Pancreas (tissue), 10 donors: ENCODE results near the gene HOTAIR. TPM values are rescaled to one million over a fixed set of nuclear protein-coding genes. Genes with fewer than 3 reads are reported as not detected.

Experiments
- ATAC-seq, 4 donors: fragments of 200-7000 bp; cut with Tn5 transposase; one replicate each; pipeline versions ENCODE4 v1.8.0 to v1.9.1; 2020; ENCODE audit warnings: mild to moderate bottlenecking in 4 of 4, moderate library complexity in 4 of 4
- DNase-seq, 6 donors: peaks; one replicate each; pipeline ENCODE4 v3.0.0-alpha.2; 2020
- FAIRE-seq: peaks from 2 replicates; lab custom pipeline; 2012; peaks lifted over from hg19 to GRCh38; lab: Jason Lieb, UNC
- H3K27ac ChIP-seq, 4 donors: fragments of 200-600 bp; sonication (generic); 1 replicate in 3 of 4; 2 replicates in 1 of 4; pipeline versions ENCODE4 v1.5.0 to v1.8.0; 2020
- H3K27me3 ChIP-seq, 4 donors: fragments of 200-600 bp; one replicate each; pipeline ENCODE4 v1.8.0; 2021
- H3K36me3 ChIP-seq, 3 donors: fragments of 200-600 bp; sonication (generic) in 1 of 3; one replicate each; pipeline versions ENCODE4 v1.5.0 to v1.8.0; 2020 to 2021
- H3K4me1 ChIP-seq, 3 donors: fragments of 200-600 bp; one replicate each; pipeline ENCODE4 v1.8.0; 2021
- H3K4me3 ChIP-seq, 4 donors: fragments of 200-600 bp; sonication (generic) in 2 of 4; one replicate each; pipeline versions ENCODE4 v1.5.0 to v1.8.0; 2020 to 2021
- H3K9me3 ChIP-seq, 4 donors: fragments of 200-600 bp; one replicate each; pipeline ENCODE4 v1.8.0; 2021
- WGBS, 2 donors: extraction: QIAGEN DNeasy Blood & Tissue Kit; methylation state at CpG; one replicate each; pipeline ENCODE4 v1.1.7; 2013; 5-methylcytosine and 5-hydroxymethylcytosine counted together
- intact Hi-C, 3 donors: fragments of 100-400 bp; cut with DNase I; formaldehyde crosslinking; loops; one replicate each; pipeline versions ENCODE4 v1.11.1 to v1.14.2; 2022
- polyA plus RNA-seq, 2 donors: library from polyadenylated mRNA; stranded (reverse); fragments of 200-250 nt; gene quantifications; one replicate each; pipeline ENCODE4 v1.2.3, GENCODE V29; 2013
- total RNA-seq, 6 donors: library from RNA; stranded (reverse); fragmentation: NEBNext Ultra II Directional in 4 of 6; extraction: Animal tissue kit (Norgen Biotek cat#: 25700) in 4 of 6; gene quantifications; one replicate each; pipeline versions ENCODE4 v1.2.1 to v1.2.4, GENCODE V29; 2021 to 2023
- TF ChIP-seq, protein P1 (sequence below), 4 donors: fragments of 200-600 bp; sonication (generic) in 3 of 4; IDR thresholded peaks; one replicate each; pipeline versions ENCODE4 v1.5.0 to v1.8.0; 2021; ENCODE audit warnings: antibody characterized with exemption in 4 of 4
- donor health status: healthy with polysubstance abuse.
- donor health status: DM: no; HTN: no; CAD: no; lungs with moderate emphysema.
- donor health status: DM: no; HTN: no; CAD: no.
- donor health status: control.
- donor health status: control.
- donor health status: Bipolar disorder and iron deficiency.
- donor health status: DM: yes; HTN: yes; CAD: no.
- donor health status: DM: no; HTN: no; CAD: no.
- donor health status: DM: no; HTN: no; CAD: no.
- donor health status: DM: yes; HTN: yes; CAD: no.

The HOTAIR gene
- total and polyA plus RNA-seq, 8 donors: not detected

- 12 to 18% methylated on average over 23 of the region's 23 CpGs for WGBS, 2 donors
- H3K4me3 ChIP-seq: no peak overlapping the region
- TF ChIP-seq, protein P1, sequence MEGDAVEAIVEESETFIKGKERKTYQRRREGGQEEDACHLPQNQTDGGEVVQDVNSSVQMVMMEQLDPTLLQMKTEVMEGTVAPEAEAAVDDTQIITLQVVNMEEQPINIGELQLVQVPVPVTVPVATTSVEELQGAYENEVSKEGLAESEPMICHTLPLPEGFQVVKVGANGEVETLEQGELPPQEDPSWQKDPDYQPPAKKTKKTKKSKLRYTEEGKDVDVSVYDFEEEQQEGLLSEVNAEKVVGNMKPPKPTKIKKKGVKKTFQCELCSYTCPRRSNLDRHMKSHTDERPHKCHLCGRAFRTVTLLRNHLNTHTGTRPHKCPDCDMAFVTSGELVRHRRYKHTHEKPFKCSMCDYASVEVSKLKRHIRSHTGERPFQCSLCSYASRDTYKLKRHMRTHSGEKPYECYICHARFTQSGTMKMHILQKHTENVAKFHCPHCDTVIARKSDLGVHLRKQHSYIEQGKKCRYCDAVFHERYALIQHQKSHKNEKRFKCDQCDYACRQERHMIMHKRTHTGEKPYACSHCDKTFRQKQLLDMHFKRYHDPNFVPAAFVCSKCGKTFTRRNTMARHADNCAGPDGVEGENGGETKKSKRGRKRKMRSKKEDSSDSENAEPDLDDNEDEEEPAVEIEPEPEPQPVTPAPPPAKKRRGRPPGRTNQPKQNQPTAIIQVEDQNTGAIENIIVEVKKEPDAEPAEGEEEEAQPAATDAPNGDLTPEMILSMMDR (IDR thresholded peaks at IDR 0.05): no peak
- FAIRE-seq (no peak), ATAC-seq (no peak), DNase-seq (no peak)
- peaks cover 0 to 35% (median 9%) of the 10 kb centered on the region in 4 donors for H3K27me3 ChIP-seq
- H3K27ac ChIP-seq: no peak overlapping the region
- peaks cover 0 to 4% (median 0%) of the 10 kb centered on the region in 3 donors for H3K4me1 ChIP-seq
- H3K9me3 ChIP-seq: no peaks in the 10 kb centered on the region
- H3K36me3 ChIP-seq: no peaks in the 10 kb centered on the region
- intact Hi-C loops: no loop called here
Measured at GRCh38 chr12:54015018-54015931, 40.5 kb upstream of the HOTAIR start.

DNA sequence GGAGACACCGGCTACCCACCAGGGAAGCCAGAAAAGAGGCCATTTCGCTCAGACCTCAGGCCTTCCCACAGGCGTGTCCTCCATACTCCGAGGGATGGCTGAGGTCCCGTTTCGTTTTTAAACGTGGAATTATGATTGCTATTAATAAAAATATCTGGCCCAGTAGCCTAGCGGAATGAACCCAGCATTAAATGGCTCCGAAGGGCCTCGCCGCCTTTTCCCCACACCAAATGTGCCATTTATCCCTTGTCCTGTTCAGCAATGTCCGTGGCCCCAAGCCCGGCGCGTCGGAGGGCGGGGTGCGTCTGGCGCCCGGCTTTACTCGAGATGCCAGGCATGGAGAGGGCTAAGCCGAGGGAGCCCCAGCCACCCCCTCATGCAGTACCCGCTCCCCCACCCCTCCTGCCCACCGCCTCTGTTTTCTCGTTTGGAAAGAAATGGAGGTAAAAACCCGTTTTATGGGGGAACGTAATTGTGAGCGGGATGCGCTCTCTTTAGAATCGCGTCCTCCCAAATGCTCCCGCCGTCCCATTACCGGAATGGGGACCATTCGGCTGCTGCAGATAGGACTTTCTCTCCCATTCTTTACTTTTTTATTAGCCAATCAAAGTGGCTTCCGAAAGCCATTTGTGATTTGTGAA lies 39.7 kb upstream of the HOTAIR start:
- H3K27ac ChIP-seq: no peak overlapping the region
- H3K36me3 ChIP-seq: no peaks in the 10 kb centered on the region
- FAIRE-seq: no peak
- TF ChIP-seq, protein P1 (IDR thresholded peaks at IDR 0.05): no peak
- DNase-seq: no peak
- H3K4me3 ChIP-seq: no peak overlapping the region
- 10 to 12% methylated on average over 36 of the region's 36 CpGs for WGBS, 2 donors
- ATAC-seq: no peak
- peaks cover 0 to 42% (median 9%) of the 10 kb centered on the region in 4 donors for H3K27me3 ChIP-seq
- intact Hi-C loops: no loop called here
- H3K9me3 ChIP-seq: no peaks in the 10 kb centered on the region
- peaks cover 0 to 4% (median 0%) of the 10 kb centered on the region in 3 donors for H3K4me1 ChIP-seq

GRCh38 chr12:54012631-54013409 lies 38.1 kb upstream of the HOTAIR start:
- intact Hi-C loops: no loop called here
- FAIRE-seq (no peak), DNase-seq (no peak), ATAC-seq (no peak)
- Histone ChIP-seq H3K9me3 (no peaks in the 10 kb centered on the region), H3K4me3 (no peak overlapping the region), H3K36me3 (no peaks in the 10 kb centered on the region), H3K27me3 (peaks cover 0 to 52% (median 12%) of the 10 kb centered on the region in 4 donors), H3K27ac (no peak overlapping the region), H3K4me1 (peaks cover 0 to 4% (median 0%) of the 10 kb centered on the region in 3 donors)
- TF ChIP-seq, protein P1 (IDR thresholded peaks at IDR 0.05): no peak
- 33 to 35% methylated on average over 6 of the region's 6 CpGs for WGBS, 2 donors

- intact Hi-C loops: no loop called here
- no peak for DNase-seq
- Histone ChIP-seq H3K27ac (no peak overlapping the region), H3K9me3 (no peaks in the 10 kb centered on the region), H3K36me3 (no peaks in the 10 kb centered on the region), H3K4me3 (no peak overlapping the region), H3K27me3 (peaks cover 0 to 54% (median 13%) of the 10 kb centered on the region in 4 donors), H3K4me1 (peaks cover 0 to under 1% (median 0%) of the 10 kb centered on the region in 3 donors)
- TF ChIP-seq, protein P1 (IDR thresholded peaks at IDR 0.05): no peak
- no peak for FAIRE-seq
- no peak for ATAC-seq
- 26 to 31% methylated on average over 14 of the region's 14 CpGs for WGBS, 2 donors
Measured at GRCh38 chr12:54011665-54012532, 37.1 kb upstream of the HOTAIR start.
